ENCODE results near the gene EDEM3.

Gene EDEM3

GRCh38 chr1:184669391-184669790 is 85.3 kb downstream of the EDEM3 start:
- DNase-seq = no peak

GRCh38 chr1:184665360-184665759 is 89.3 kb downstream of the EDEM3 start:
- DNase-seq = no peak

GRCh38 chr1:184664661-184665060 is 90.0 kb downstream of the EDEM3 start:
- no peak for DNase-seq

GRCh38 chr1:184664042-184664660 is 90.5 kb downstream of the EDEM3 start:
- peak; percentile 43 for DNase-seq

- DNase-seq = no peak
These were observed 92.9 kb downstream of the EDEM3 start for GRCh38 chr1:184661801-184662200.

GRCh38 chr1:184660462-184661191 is 94.0 kb downstream of the EDEM3 start:
- DNase-seq = no peak

- DNase-seq = no peak
These were observed 96.6 kb downstream of the EDEM3 start for GRCh38 chr1:184658055-184658454.

- no peak for DNase-seq
These were observed 98.4 kb downstream of the EDEM3 start for GRCh38 chr1:184656221-184656620.

- no peak for DNase-seq
These were observed 99.5 kb downstream of the EDEM3 start for GRCh38 chr1:184655185-184655584.

- DNase-seq = no peak
These were observed 104.3 kb downstream of the EDEM3 start for GRCh38 chr1:184650177-184650866.

- no peak for DNase-seq
These were observed 105.2 kb downstream of the EDEM3 start for GRCh38 chr1:184649451-184649888.

GRCh38 chr1:184648856-184649201 is 105.8 kb downstream of the EDEM3 start:
- no peak for DNase-seq

GRCh38 chr1:184648160-184648855 is 106.3 kb downstream of the EDEM3 start:
- no peak for DNase-seq

GRCh38 chr1:184647471-184647870 is 107.2 kb downstream of the EDEM3 start:
- no peak for DNase-seq

- DNase-seq = no peak
These were observed 107.8 kb downstream of the EDEM3 start for GRCh38 chr1:184646824-184647223.

GRCh38 chr1:184646178-184646701 is 108.4 kb downstream of the EDEM3 start:
- no peak for DNase-seq

GRCh38 chr1:184644771-184645170 is 109.9 kb downstream of the EDEM3 start:
- no peak for DNase-seq

GRCh38 chr1:184643661-184644060 is 111.0 kb downstream of the EDEM3 start:
- no peak for DNase-seq

GRCh38 chr1:184641894-184642293 is 112.8 kb downstream of the EDEM3 start:
- DNase-seq = no peak

GRCh38 chr1:184640505-184640904 is 114.2 kb downstream of the EDEM3 start:
- no peak for DNase-seq

All from NCI-H1048 (cell line).